B cell (primary cell): Measurements from ENCODE around the gene GBA2. TPM values are rescaled to one million over a fixed set of nuclear protein-coding genes. Genes with fewer than 3 reads are reported as not detected.

Experiments
- ATAC-seq: fragments of 200-7000 bp; cut with Tn5 transposase; one replicate; pipeline ENCODE4 v1.10.0; 2021; ENCODE audit warnings: low read depth, mild to moderate bottlenecking, moderate number of reproducible peaks, moderate library complexity
- CTCF ChIA-PET: fragments of 350-600 bp; sonication (Branson Sonifier 250); formaldehyde crosslinking; loops from one replicate; lab custom pipeline; 2021; ENCODE audit warnings: antibody characterized with exemption, inconsistent platforms; lab: Charles Lee
- POLR2A ChIA-PET: fragments of 350-600 bp; sonication (Branson Sonifier 250); formaldehyde crosslinking; loops from one replicate; lab custom pipeline; 2021; ENCODE audit warnings: antibody characterized with exemption; lab: Charles Lee
- DNase-seq: peaks from one replicate; pipeline ENCODE4 v3.0.0; 2013
- H2AFZ ChIP-seq: 2 replicates; pipeline ENCODE4 v1.6.1; 2012; ENCODE audit warnings: mild to moderate bottlenecking, low read depth, low read length; ENCODE audit not compliant: insufficient read depth, poor library complexity, severe bottlenecking
- H3K27ac ChIP-seq, 2 donors: 1 replicate in 1 of 2; 2 replicates in 1 of 2; pipeline ENCODE4 v1.5.1; 2012 to 2013; ENCODE audit warnings: low read length in 2 of 2, mild to moderate bottlenecking in 2 of 2, moderate library complexity in 1 of 2
- H3K27me3 ChIP-seq, 4 experiments: fragments of 200-600 bp in 1 of 4; sonication (generic) in 1 of 4; replicated peaks in 1 of 4; 1 replicate in 2 of 4; 2 replicates in 2 of 4; pipeline versions ENCODE4 v1.6.1 to v1.7.0; 2013 to 2016; ENCODE audit warnings: low read length in 3 of 4, mild to moderate bottlenecking in 2 of 4, mixed read lengths in 1 of 4, moderate library complexity in 1 of 4; ENCODE audit not compliant: insufficient read depth in 4 of 4, control insufficient read depth in 3 of 4; ENCODE audit errors: control extremely low read depth in 1 of 4
- H3K36me3 ChIP-seq, 2 experiments: replicated peaks in 1 of 2; 1 replicate in 1 of 2; 2 replicates in 1 of 2; pipeline versions ENCODE4 v1.6.1 to v1.7.1; 2013; ENCODE audit warnings: low read length in 1 of 2; ENCODE audit not compliant: insufficient read depth in 2 of 2, control insufficient read depth in 1 of 2; ENCODE audit errors: control extremely low read depth in 1 of 2, extremely low read depth in 1 of 2
- H3K4me1 ChIP-seq, 2 donors: fragments of 200-600 bp in 1 of 2; sonication (generic) in 1 of 2; 1 replicate in 1 of 2; 2 replicates in 1 of 2; pipeline versions ENCODE4 v1.5.1 to v1.6.1; 2013 to 2017; ENCODE audit warnings: low read length in 2 of 2; ENCODE audit not compliant: control insufficient read depth in 2 of 2, insufficient read depth in 2 of 2
- H3K4me2 ChIP-seq: replicated peaks from 2 replicates; pipeline ENCODE3; 2012; ENCODE audit warnings: mild to moderate bottlenecking, low read depth, low read length; ENCODE audit not compliant: poor library complexity, severe bottlenecking
- H3K4me3 ChIP-seq, 5 experiments: fragments of 200-600 bp in 1 of 5; sonication (generic) in 1 of 5; 1 replicate in 3 of 5; 2 replicates in 2 of 5; pipeline versions ENCODE4 v1.5.1 to v1.7.0; 2011 to 2016; ENCODE audit warnings: low read length in 4 of 5, mild to moderate bottlenecking in 4 of 5, low read depth in 2 of 5, control low read depth in 1 of 5, moderate library complexity in 1 of 5; ENCODE audit not compliant: insufficient read depth in 1 of 5; ENCODE audit errors: control extremely low read depth in 1 of 5, extremely low read depth in 1 of 5
- H3K79me2 ChIP-seq: fragments of 200-600 bp; sonication (generic); one replicate; pipeline ENCODE4 v1.6.0; 2016; ENCODE audit warnings: low read length; ENCODE audit not compliant: control insufficient read depth, insufficient read depth
- H3K9ac ChIP-seq: fragments of 200-600 bp; sonication (generic); 2 replicates; pipeline ENCODE4 v1.6.1; 2017; ENCODE audit warnings: mild to moderate bottlenecking, low read length, moderate library complexity
- H3K9me3 ChIP-seq, 3 donors: one replicate each; pipeline versions ENCODE4 v1.6.1 to v1.7.1; 2013; ENCODE audit warnings: low read length in 2 of 3; ENCODE audit not compliant: control insufficient read depth in 2 of 3, insufficient read depth in 1 of 3; ENCODE audit errors: control extremely low read depth in 1 of 3
- H4K20me1 ChIP-seq: 2 replicates; pipeline ENCODE4 v1.6.0; 2012; ENCODE audit warnings: mild to moderate bottlenecking, low read length; ENCODE audit not compliant: insufficient read depth, control insufficient read depth, poor library complexity, severe bottlenecking
- H3K27ac Mint-ChIP-seq: one replicate; pipeline ENCODE4 v1.8.0; 2021; ENCODE audit warnings: mixed read lengths
- H3K27me3 Mint-ChIP-seq: one replicate; pipeline ENCODE4 v1.8.0; 2021; ENCODE audit warnings: mixed read lengths
- H3K4me1 Mint-ChIP-seq: one replicate; pipeline ENCODE4 v1.8.0; 2021; ENCODE audit warnings: mixed read lengths
- H3K4me3 Mint-ChIP-seq: one replicate; pipeline ENCODE4 v1.8.0; 2021; ENCODE audit warnings: mixed read lengths
- H3K9me3 Mint-ChIP-seq: one replicate; pipeline ENCODE4 v1.8.0; 2022; ENCODE audit warnings: mixed read lengths; ENCODE audit not compliant: insufficient read depth
- CTCF ChIP-seq: fragments of 200-600 bp; IDR thresholded peaks from one replicate; pipeline ENCODE4 v1.8.0; 2022; ENCODE audit warnings: antibody characterized with exemption, mild to moderate bottlenecking
- EZH2 ChIP-seq: IDR thresholded peaks from 2 replicates; pipeline ENCODE4 v1.6.1; 2012; ENCODE audit warnings: borderline replicate concordance, low read depth, mild to moderate bottlenecking, moderate library complexity, low read length; ENCODE audit not compliant: insufficient read depth, poor library complexity, severe bottlenecking
- WGBS: methylation state at CpG from one replicate; pipeline ENCODE4 v1.1.5; 2013; ENCODE audit warnings: missing lambda C conversion rate; ENCODE audit not compliant: insufficient coverage; 5-methylcytosine and 5-hydroxymethylcytosine counted together
- intact Hi-C: fragments of 100-400 bp; cut with micrococcal nuclease; formaldehyde crosslinking; loops from one replicate; pipeline ENCODE4 v1.10.0; 2022
- polyA plus RNA-seq: library from polyadenylated mRNA; depleted of rRNA; stranded (reverse); fragments of >200 nt; gene quantifications from 2 replicates; pipeline ENCODE4 v1.2.3, GENCODE V29; 2012
- total RNA-seq, 2 donors: library from RNA; stranded (reverse); fragments of 120-200 nt in 1 of 2; gene quantifications; 1 replicate in 1 of 2; 2 replicates in 1 of 2; pipeline versions ENCODE4 v1.2.3 to v1.2.4, GENCODE V29; 2013 to 2022

Gene GBA2
- total and polyA plus RNA-seq, 2 donors (not counting 1 experiment from before 2014, with no cell fraction given) = 114 to 137 TPM

- ChIA-PET POLR2A (no interaction called here), CTCF (interaction anchor here (0.6 to 2.6 kb wide), 4 partner anchors 32 to 152 kb away, joined by 3 to 24 read pairs (median 12); no protein-coding TSS in a partner anchor)
- no peak overlapping the region for H3K4me2 ChIP-seq
- no peaks in the 10 kb centered on the region for H3K36me3 ChIP-seq
- DNase-seq = no peak
- no peak overlapping the region for H3K4me3 ChIP-seq
- Mint-ChIP-seq H3K27ac (no peak overlapping the region), H3K27me3 (peaks cover 4% of the 10 kb centered on the region), H3K4me1 (peaks cover 9% of the 10 kb centered on the region), H3K9me3 (no peaks in the 10 kb centered on the region), H3K4me3 (no peak overlapping the region)
- peaks cover 5% of the 10 kb centered on the region in 2 donors for H3K4me1 ChIP-seq
- intact Hi-C loops = no loop called here
- H3K9ac ChIP-seq = no peak overlapping the region
- no peaks in the 10 kb centered on the region for H3K9me3 ChIP-seq
- peaks cover 0 to 6% (median 3%) of the 10 kb centered on the region in 4 experiments for H3K27me3 ChIP-seq
- H3K79me2 ChIP-seq = peaks cover 5% of the 10 kb centered on the region
- no peak overlapping the region for H3K27ac ChIP-seq
- no peak overlapping the region for H2AFZ ChIP-seq
- 100% methylated on average over 2 of the region's 2 CpGs for WGBS
- no peak for ATAC-seq
- TF ChIP-seq CTCF (no peak), EZH2 (no peak)
- H4K20me1 ChIP-seq = peaks cover 9% of the 10 kb centered on the region
Measured at GRCh38 chr9:35793461-35793860, 44.4 kb upstream of the GBA2 start.

GRCh38 chr9:35792826-35793225 is 43.8 kb upstream of the GBA2 start:
- Histone ChIP-seq H3K4me2 (no peak overlapping the region), H3K79me2 (peaks cover 5% of the 10 kb centered on the region), H4K20me1 (peaks cover 9% of the 10 kb centered on the region), H3K4me1 (peaks cover 5% of the 10 kb centered on the region in 2 donors), H2AFZ (no peak overlapping the region), H3K36me3 (no peaks in the 10 kb centered on the region), H3K9me3 (no peaks in the 10 kb centered on the region), H3K27me3 (peaks cover 0 to 6% (median 3%) of the 10 kb centered on the region in 4 experiments), H3K4me3 (no peak overlapping the region), H3K27ac (no peak overlapping the region), H3K9ac (no peak overlapping the region)
- Mint-ChIP-seq H3K27ac (no peak overlapping the region), H3K27me3 (peaks cover 4% of the 10 kb centered on the region), H3K4me1 (peaks cover 9% of the 10 kb centered on the region), H3K9me3 (no peaks in the 10 kb centered on the region), H3K4me3 (peak overlapping the region; percentile 29)
- 97% methylated on average over 14 of the region's 14 CpGs for WGBS
- DNase-seq = no peak
- CTCF ChIA-PET = interaction anchor here (0.6 to 2.6 kb wide), 6 partner anchors 17 to 152 kb away, joined by 3 to 24 read pairs (median 6); partner anchors contain the start of gene SPAG8
- POLR2A ChIA-PET = no interaction called here
- no peak for ATAC-seq
- intact Hi-C loops = no loop called here
- TF ChIP-seq CTCF = no peak
